Endothelial cell of umbilical vein (primary cell): ENCODE data around the gene RAD51B. TPM values are rescaled to one million over a fixed set of nuclear protein-coding genes. Genes with fewer than 3 reads are reported as not detected.

Source experiments
- BruUV-seq: library from RNA; stranded (reverse); fragments of 400-500 nt; replicated peaks from 2 replicates; lab custom pipeline; 2021; lab: Mats Ljungman, UMichigan
- CTCF ChIA-PET: fragments of 300-600, 350-600 bp; sonication (Branson Sonifier 250); formaldehyde crosslinking; loops from one replicate; lab custom pipeline; 2021; ENCODE audit warnings: antibody characterized with exemption, inconsistent platforms; lab: Charles Lee
- POLR2A ChIA-PET: fragments of 300-600, 350-600 bp; sonication (Branson Sonifier 250); formaldehyde crosslinking; loops from one replicate; lab custom pipeline; 2021; ENCODE audit warnings: antibody characterized with exemption, inconsistent platforms; lab: Charles Lee
- DNase-seq: peaks from one replicate; pipeline ENCODE4 v3.0.0-alpha.2; 2011; ENCODE audit warnings: low read depth, low spot score
- FAIRE-seq: peaks from 2 replicates; lab custom pipeline; 2011; peaks lifted over from hg19 to GRCh38; lab: Jason Lieb, UNC
- H2AFZ ChIP-seq: 2 replicates; pipeline ENCODE4 v1.6.0; 2012; ENCODE audit warnings: low read depth, low read length, control low read depth, inconsistent platforms
- H3K27ac ChIP-seq: 2 replicates; pipeline ENCODE4 v1.5.1; 2011; ENCODE audit warnings: low read depth, mild to moderate bottlenecking, control low read depth, low read length, moderate library complexity; ENCODE audit not compliant: insufficient read depth
- H3K27me3 ChIP-seq, 2 experiments: 2 replicates each; pipeline versions ENCODE4 v1.6.0 to v1.6.1; 2011; ENCODE audit warnings: low read length in 2 of 2, mixed read lengths in 1 of 2; ENCODE audit not compliant: control insufficient read depth in 2 of 2, insufficient read depth in 2 of 2
- H3K36me3 ChIP-seq, 2 experiments: 2 replicates in 1 of 2; 3 replicates in 1 of 2; pipeline ENCODE4 v1.5.1; 2011; ENCODE audit warnings: low read length in 2 of 2, mild to moderate bottlenecking in 1 of 2, moderate library complexity in 1 of 2; ENCODE audit not compliant: control insufficient read depth in 2 of 2, insufficient read depth in 2 of 2; ENCODE audit errors: extremely low read depth in 1 of 2
- H3K4me1 ChIP-seq: 3 replicates; pipeline ENCODE4 v1.5.1; 2011; ENCODE audit warnings: mild to moderate bottlenecking, low read length; ENCODE audit not compliant: control insufficient read depth, insufficient read depth; ENCODE audit errors: extremely low read depth
- H3K4me2 ChIP-seq: 2 replicates; pipeline ENCODE4 v1.6.1; 2011; ENCODE audit warnings: low read length, control low read depth, mixed read lengths; ENCODE audit not compliant: insufficient read depth
- H3K4me3 ChIP-seq, 3 experiments: fragments of 200-600 bp in 1 of 3; sonication (generic), shearing (Covaris generic) in 1 of 3; replicated peaks in 1 of 3; 2 replicates each; pipeline ENCODE4 v1.5.1; 2011 to 2016; ENCODE audit warnings: control low read depth in 3 of 3, low read length in 3 of 3, mild to moderate bottlenecking in 2 of 3, inconsistent platforms in 1 of 3, low read depth in 1 of 3, moderate library complexity in 1 of 3; ENCODE audit not compliant: insufficient read depth in 1 of 3
- H3K79me2 ChIP-seq: 2 replicates; pipeline ENCODE4 v1.6.0; 2012; ENCODE audit warnings: low read length, inconsistent platforms; ENCODE audit not compliant: control insufficient read depth, insufficient read depth
- H3K9ac ChIP-seq: replicated peaks from 2 replicates; pipeline ENCODE3; 2011; ENCODE audit warnings: low read length, control low read depth; ENCODE audit not compliant: insufficient read depth; ENCODE audit errors: extremely low read depth
- H3K9me1 ChIP-seq: replicated peaks from 3 replicates; pipeline ENCODE4 v1.6.0; 2011; ENCODE audit warnings: mild to moderate bottlenecking, low read length; ENCODE audit not compliant: control insufficient read depth, insufficient read depth; ENCODE audit errors: extremely low read depth
- H3K9me3 ChIP-seq: replicated peaks from 2 replicates; pipeline ENCODE4 v1.5.1; 2012; ENCODE audit warnings: low read length, inconsistent platforms; ENCODE audit not compliant: control insufficient read depth, insufficient read depth
- H4K20me1 ChIP-seq: replicated peaks from 2 replicates; pipeline ENCODE3; 2011; ENCODE audit warnings: mild to moderate bottlenecking, low read length; ENCODE audit not compliant: control insufficient read depth, insufficient read depth; ENCODE audit errors: extremely low read depth
- CTCF ChIP-seq, 2 donors: IDR thresholded peaks; 1 replicate in 1 of 2; 2 replicates in 1 of 2; pipeline ENCODE4 v1.5.1; 2011; ENCODE audit warnings: low read length in 2 of 2, mild to moderate bottlenecking in 2 of 2, moderate library complexity in 2 of 2, control low read depth in 1 of 2, inconsistent platforms in 1 of 2, low read depth in 1 of 2; ENCODE audit not compliant: insufficient read depth in 1 of 2; ENCODE audit errors: extremely low read depth in 1 of 2
- EZH2 ChIP-seq: IDR thresholded peaks from 2 replicates; pipeline ENCODE4 v1.6.1; 2012; ENCODE audit warnings: borderline replicate concordance, low read depth, mild to moderate bottlenecking, moderate library complexity, low read length, inconsistent platforms; ENCODE audit not compliant: severe bottlenecking
- FOS ChIP-seq: IDR thresholded peaks from 2 replicates; pipeline ENCODE4 v1.6.1; 2011; ENCODE audit warnings: mild to moderate bottlenecking, low read length, moderate library complexity, borderline replicate concordance; ENCODE audit not compliant: insufficient read depth
- GATA2 ChIP-seq: IDR thresholded peaks from 2 replicates; pipeline ENCODE4 v1.7.0; 2011; ENCODE audit warnings: low read depth, mild to moderate bottlenecking, moderate library complexity, mixed read lengths, low read length; ENCODE audit not compliant: insufficient read length, insufficient read depth
- JUN ChIP-seq: IDR thresholded peaks from 2 replicates; pipeline ENCODE4 v1.6.1; 2011; ENCODE audit warnings: borderline replicate concordance, low read depth; ENCODE audit not compliant: insufficient read length, insufficient read depth
- MAX ChIP-seq: IDR thresholded peaks from 2 replicates; pipeline ENCODE4 v1.6.1; 2011; ENCODE audit not compliant: insufficient read depth, insufficient read length
- MYC ChIP-seq: IDR thresholded peaks from one replicate; pipeline ENCODE4 v1.6.1; 2011; ENCODE audit warnings: mild to moderate bottlenecking, low read depth, low read length
- POLR2A ChIP-seq: IDR thresholded peaks from 2 replicates; pipeline ENCODE4 v1.6.1; 2012; ENCODE audit warnings: low read depth, mild to moderate bottlenecking, control low read depth, low read length
- POLR2AphosphoS5 ChIP-seq: IDR thresholded peaks from 2 replicates; pipeline ENCODE4 v1.6.1; 2012; ENCODE audit warnings: low read depth, mild to moderate bottlenecking, control low read depth, low read length, moderate library complexity; ENCODE audit not compliant: insufficient read depth
- dilution Hi-C: fragments of 300-500 bp; cut with MboI; formaldehyde crosslinking; loops from one replicate; pipeline ENCODE4 v1.15.0; 2019; ENCODE audit warnings: low sequenced_read_pairs; ENCODE audit not compliant: extremely low pct_ligation_motif_present
- intact Hi-C: fragments of 100-400 bp; cut with micrococcal nuclease; formaldehyde crosslinking; loops from one replicate; pipeline ENCODE4 v1.10.0; 2022
- polyA plus RNA-seq, 4 experiments: library from polyadenylated mRNA; depleted of rRNA in 3 of 4; stranded (reverse) in 3 of 4; unstranded in 1 of 4; fragments of >200 nt; gene quantifications; 2 replicates each; pipeline versions ENCODE4 v1.2.1 to v1.2.3, GENCODE V29; 2011 to 2012; ENCODE audit warnings: missing spikeins in 1 of 4
- total RNA-seq: library from RNA; stranded (reverse); gene quantifications from 2 replicates; pipeline ENCODE4 v1.2.3, GENCODE V29; 2021

Gene RAD51B
- total and polyA plus RNA-seq, 2 donors (not counting 3 experiments of a cell fraction or from before 2014, with no cell fraction given) = 3.9 to 19.0 TPM

GRCh38 chr14:68331991-68332390 lies 512.4 kb downstream of the RAD51B start:
- ChIA-PET CTCF (no interaction called here), POLR2A (no interaction called here)
- Histone ChIP-seq H3K4me2 (no peak overlapping the region), H3K27ac (no peak overlapping the region), H3K79me2 (no peaks in the 10 kb centered on the region), H3K9ac (no peak overlapping the region), H3K9me1 (no peaks in the 10 kb centered on the region), H2AFZ (no peak overlapping the region), H4K20me1 (no peaks in the 10 kb centered on the region), H3K4me1 (no peaks in the 10 kb centered on the region), H3K36me3 (no peaks in the 10 kb centered on the region), H3K27me3 (no peaks in the 10 kb centered on the region), H3K9me3 (no peaks in the 10 kb centered on the region), H3K4me3 (no peak overlapping the region)
- dilution Hi-C loops (no loop called here), intact Hi-C loops (no loop called here)
- DNase-seq = no peak
- no TSS peak for BruUV-seq
- FAIRE-seq = no peak
- TF ChIP-seq GATA2 = no peak
- no peak for TF ChIP-seq FOS
- no peak for TF ChIP-seq CTCF (IDR thresholded peaks at IDR 0.05; ENCODE audit: extremely low read depth in 1 of 2, insufficient read depth in 1 of 2, low read depth in 1 of 2, low read length in 2 of 2)
- no peak for TF ChIP-seq MYC
- no peak for TF ChIP-seq EZH2
- TF ChIP-seq JUN = no peak
- no peak for TF ChIP-seq MAX
- no peak for TF ChIP-seq POLR2A
- TF ChIP-seq POLR2AphosphoS5 = no peak
